UCSD-AML1 (cell line): ENCODE results near the gene PDE4DIP.
"Not testable (repeated sequence)": the region's sequence is repeated elsewhere in the genome, so short reads cannot be mapped to it uniquely, and the experiment has no call there.

ENCODE experiments used
- DNase-seq: peaks from one replicate; lab custom pipeline; 2025; ENCODE audit not compliant: unreplicated experiment; lab: John Stamatoyannopoulos, UW

Gene PDE4DIP

GRCh38 chr1:148869634-148869961 is 25.4 kb downstream of the PDE4DIP start:
- not testable (repeated sequence) for DNase-seq

- not testable (repeated sequence) for DNase-seq
Observed at GRCh38 chr1:148874408-148875388, 30.5 kb downstream of the PDE4DIP start.

- not testable (repeated sequence) for DNase-seq
Observed at GRCh38 chr1:148879812-148880416, 35.7 kb downstream of the PDE4DIP start.

- DNase-seq = not testable (repeated sequence)
Observed at GRCh38 chr1:148881261-148881660, 37.0 kb downstream of the PDE4DIP start.

- DNase-seq = not testable (repeated sequence)
Observed at GRCh38 chr1:148885219-148885618, 41.0 kb downstream of the PDE4DIP start.

- DNase-seq = not testable (repeated sequence)
Observed at GRCh38 chr1:148886293-148886692, 42.1 kb downstream of the PDE4DIP start.

GRCh38 chr1:148888597-148888996 is 44.4 kb downstream of the PDE4DIP start:
- DNase-seq = not testable (repeated sequence)

- not testable (repeated sequence) for DNase-seq
Observed at GRCh38 chr1:148889267-148890074, 45.2 kb downstream of the PDE4DIP start.

GRCh38 chr1:148890075-148890568 is 45.9 kb downstream of the PDE4DIP start:
- DNase-seq = not testable (repeated sequence)

GRCh38 chr1:148894360-148895352 is 50.4 kb downstream of the PDE4DIP start:
- not testable (repeated sequence) for DNase-seq

- not testable (repeated sequence) for DNase-seq
Observed at GRCh38 chr1:148900026-148900425, 55.8 kb downstream of the PDE4DIP start.

GRCh38 chr1:148900691-148901090 is 56.5 kb downstream of the PDE4DIP start:
- not testable (repeated sequence) for DNase-seq

GRCh38 chr1:148901150-148901952 is 57.1 kb downstream of the PDE4DIP start:
- not testable (repeated sequence) for DNase-seq

GRCh38 chr1:148901953-148902341 is 57.7 kb downstream of the PDE4DIP start:
- not testable (repeated sequence) for DNase-seq

GRCh38 chr1:148909219-148909826 is 65.1 kb downstream of the PDE4DIP start:
- DNase-seq = not testable (repeated sequence)

GRCh38 chr1:148911303-148911928 is 67.2 kb downstream of the PDE4DIP start:
- not testable (repeated sequence) for DNase-seq

GRCh38 chr1:148916222-148916621 is 72.0 kb downstream of the PDE4DIP start:
- not testable (repeated sequence) for DNase-seq
